GM18507 (cell line): ENCODE data around the gene OLIG3.

ENCODE experiments used
- DNase-seq: peaks from one replicate; pipeline ENCODE4 v3.0.0; 2011; ENCODE audit warnings: low read depth; ENCODE audit not compliant: insufficient read length; ENCODE audit errors: extremely low spot score
- FAIRE-seq: peaks from 2 replicates; lab custom pipeline; 2011; peaks lifted over from hg19 to GRCh38; lab: Jason Lieb, UNC

OLIG3 gene

GRCh38 chr6:137496909-137497720, 2.9 kb upstream of the OLIG3 start:
- FAIRE-seq (no peak), DNase-seq (no peak)

- DNase-seq (no peak), FAIRE-seq (no peak)
Observed at GRCh38 chr6:137496368-137496767, 2.2 kb upstream of the OLIG3 start.

- DNase-seq, result no peak
- FAIRE-seq, result no peak
Observed at GRCh38 chr6:137495703-137496336, 1.6 kb upstream of the OLIG3 start.

GRCh38 chr6:137494988-137495702, 951 bp upstream of the OLIG3 start:
- no peak for FAIRE-seq
- DNase-seq, result no peak

- FAIRE-seq (no peak), DNase-seq (no peak)
Observed at GRCh38 chr6:137493218-137494038, 766 bp downstream of the OLIG3 start.

- no peak for DNase-seq
- FAIRE-seq, result no peak
Observed at GRCh38 chr6:137492289-137493217, 1.6 kb downstream of the OLIG3 start.

- FAIRE-seq, result no peak
- no peak for DNase-seq
Observed at GRCh38 chr6:137491478-137491877, 2.7 kb downstream of the OLIG3 start.

- no peak for FAIRE-seq
Observed at GRCh38 chr6:137490961-137491360, 3.2 kb downstream of the OLIG3 start.

GRCh38 chr6:137490006-137490905, 3.9 kb downstream of the OLIG3 start:
- FAIRE-seq (no peak), DNase-seq (no peak)

More at GRCh38 chr6:137490961-137491360, 3.2 kb downstream of the OLIG3 start:
- DNase-seq, result no peak

- no peak for FAIRE-seq
Observed at GRCh38 chr6:137489046-137490005, 4.9 kb downstream of the OLIG3 start.

GRCh38 chr6:137488150-137489045, 5.8 kb downstream of the OLIG3 start:
- DNase-seq (no peak), FAIRE-seq (no peak)

More at GRCh38 chr6:137489046-137490005, 4.9 kb downstream of the OLIG3 start:
- DNase-seq, result no peak

- DNase-seq (no peak), FAIRE-seq (no peak)
Observed at GRCh38 chr6:137487869-137488149, 6.4 kb downstream of the OLIG3 start.

- no peak for FAIRE-seq
- no peak for DNase-seq
Observed at GRCh38 chr6:137487181-137487868, 6.9 kb downstream of the OLIG3 start.

GRCh38 chr6:137486416-137486815, 7.8 kb downstream of the OLIG3 start:
- DNase-seq (no peak), FAIRE-seq (no peak)

GRCh38 chr6:137480431-137480830, 13.8 kb downstream of the OLIG3 start:
- DNase-seq (no peak), FAIRE-seq (no peak)
